WERI-Rb-1 (cell line): ENCODE measurements around the gene PROZ.

Source experiments
- DNase-seq: peaks from one replicate; pipeline ENCODE4 v3.0.0-alpha.2; 2020
- H3K27ac ChIP-seq: fragments of 250-450 bp; sonication (Bioruptor Pico); 2 replicates; pipeline ENCODE4 v1.5.1; 2020; ENCODE audit warnings: mild to moderate bottlenecking, moderate library complexity
- H3K27me3 ChIP-seq: fragments of 250-450 bp; sonication (Bioruptor Pico); 2 replicates; pipeline ENCODE4 v1.5.1; 2021; ENCODE audit warnings: mild to moderate bottlenecking, low read depth, moderate library complexity; ENCODE audit not compliant: insufficient read depth, severe bottlenecking
- H3K36me3 ChIP-seq: fragments of 250-450 bp; sonication (Bioruptor Pico); 2 replicates; pipeline ENCODE4 v1.5.1; 2020; ENCODE audit warnings: mild to moderate bottlenecking, moderate library complexity
- H3K4me3 ChIP-seq: 2 replicates; pipeline ENCODE4 v1.5.1; 2011; ENCODE audit warnings: low read depth, mild to moderate bottlenecking, control low read depth, low read length
- H3K9me3 ChIP-seq: fragments of 250-450 bp; sonication (Bioruptor Pico); 2 replicates; pipeline ENCODE4 v1.5.1; 2021; ENCODE audit warnings: mild to moderate bottlenecking, moderate library complexity; ENCODE audit not compliant: severe bottlenecking
- TF ChIP-seq, protein P1 (sequence below): IDR thresholded peaks from 2 replicates; pipeline ENCODE4 v1.5.1; 2011; ENCODE audit warnings: low read depth, mild to moderate bottlenecking, control low read depth, inconsistent platforms, low read length

The PROZ gene

DNA sequence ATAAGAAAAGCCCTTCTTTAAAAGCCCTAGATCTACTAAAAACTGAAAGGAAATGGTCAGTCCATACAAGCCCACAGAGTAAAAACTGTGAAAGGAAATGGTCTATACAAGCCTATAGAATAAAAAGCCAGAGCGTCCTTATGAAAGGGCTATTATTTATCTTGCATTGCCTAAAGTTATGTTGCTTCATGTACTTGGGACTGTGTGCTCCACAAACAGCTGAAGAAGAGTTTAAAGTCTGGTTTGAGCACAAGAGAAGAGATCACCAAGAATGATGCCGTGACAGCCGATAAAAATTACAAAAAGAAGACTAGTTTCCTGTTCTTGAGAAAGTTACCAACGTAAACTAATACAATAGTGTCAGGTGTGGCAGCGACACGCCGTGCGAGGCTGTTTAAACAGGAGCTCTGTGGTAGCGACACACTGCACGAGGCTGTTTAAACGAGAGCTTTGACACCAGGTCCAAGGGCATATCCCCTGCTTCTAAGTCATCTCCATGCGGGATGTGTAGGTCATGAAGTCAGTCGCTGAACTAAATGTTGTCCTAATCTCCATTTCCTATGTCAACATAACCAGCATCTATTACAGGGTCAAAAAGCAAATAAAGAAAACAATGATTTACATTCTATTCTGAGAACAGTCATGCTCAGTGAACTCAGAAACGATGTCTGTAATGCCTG lies 25.1 kb downstream of the PROZ start:
- no peak for DNase-seq
- TF ChIP-seq, protein P1, sequence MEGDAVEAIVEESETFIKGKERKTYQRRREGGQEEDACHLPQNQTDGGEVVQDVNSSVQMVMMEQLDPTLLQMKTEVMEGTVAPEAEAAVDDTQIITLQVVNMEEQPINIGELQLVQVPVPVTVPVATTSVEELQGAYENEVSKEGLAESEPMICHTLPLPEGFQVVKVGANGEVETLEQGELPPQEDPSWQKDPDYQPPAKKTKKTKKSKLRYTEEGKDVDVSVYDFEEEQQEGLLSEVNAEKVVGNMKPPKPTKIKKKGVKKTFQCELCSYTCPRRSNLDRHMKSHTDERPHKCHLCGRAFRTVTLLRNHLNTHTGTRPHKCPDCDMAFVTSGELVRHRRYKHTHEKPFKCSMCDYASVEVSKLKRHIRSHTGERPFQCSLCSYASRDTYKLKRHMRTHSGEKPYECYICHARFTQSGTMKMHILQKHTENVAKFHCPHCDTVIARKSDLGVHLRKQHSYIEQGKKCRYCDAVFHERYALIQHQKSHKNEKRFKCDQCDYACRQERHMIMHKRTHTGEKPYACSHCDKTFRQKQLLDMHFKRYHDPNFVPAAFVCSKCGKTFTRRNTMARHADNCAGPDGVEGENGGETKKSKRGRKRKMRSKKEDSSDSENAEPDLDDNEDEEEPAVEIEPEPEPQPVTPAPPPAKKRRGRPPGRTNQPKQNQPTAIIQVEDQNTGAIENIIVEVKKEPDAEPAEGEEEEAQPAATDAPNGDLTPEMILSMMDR, result no peak
- Histone ChIP-seq H3K36me3 (peaks cover 90% of the 10 kb centered on the region), H3K9me3 (no peaks in the 10 kb centered on the region), H3K4me3 (no peak overlapping the region), H3K27ac (no peak overlapping the region), H3K27me3 (no peaks in the 10 kb centered on the region)

DNA sequence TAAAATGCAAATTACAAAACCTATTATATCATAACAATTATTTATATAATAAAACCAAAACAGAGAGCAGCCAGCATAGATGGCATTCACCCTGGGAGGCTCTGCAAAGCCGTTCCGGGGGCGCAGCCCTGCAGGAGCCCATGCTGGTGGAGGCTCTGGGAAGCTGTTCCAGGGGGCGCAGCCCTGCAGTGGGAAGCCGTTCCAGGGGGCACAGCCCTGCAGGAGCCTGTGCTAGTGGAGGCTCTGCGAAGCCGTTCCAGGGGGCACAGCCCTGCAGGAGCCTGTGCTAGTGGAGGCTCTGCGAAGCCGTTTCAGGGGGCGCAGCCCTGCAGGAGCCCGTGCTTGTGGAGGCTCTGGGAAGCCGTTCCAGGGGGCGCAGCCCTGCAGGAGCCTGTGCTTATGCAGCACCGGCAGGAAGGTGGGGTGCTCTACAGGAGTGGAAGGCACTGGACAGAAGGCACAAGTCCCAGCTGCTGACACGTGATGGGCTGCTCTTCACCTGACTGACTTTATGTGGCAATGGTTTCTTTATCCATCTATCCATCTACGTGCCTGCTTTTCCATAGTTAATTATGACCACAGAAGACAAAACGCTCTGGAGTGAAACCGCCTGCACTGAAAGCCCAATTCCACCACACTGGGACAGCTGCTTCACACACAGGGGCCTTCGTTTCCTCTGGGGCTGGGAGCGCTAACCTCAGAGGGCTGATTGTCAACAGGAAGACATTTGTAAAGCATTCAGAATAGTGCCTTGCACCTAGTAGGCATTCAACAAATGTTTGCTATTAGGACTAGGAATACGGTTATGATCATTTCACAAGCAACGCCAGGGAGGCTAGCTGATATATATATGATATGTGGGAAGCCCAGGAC lies 26.4 kb downstream of the PROZ start:
- no peak overlapping the region for H3K4me3 ChIP-seq
- H3K36me3 ChIP-seq, result peaks cover 92% of the 10 kb centered on the region
- no peak overlapping the region for H3K27ac ChIP-seq
- no peak for DNase-seq
- no peaks in the 10 kb centered on the region for H3K9me3 ChIP-seq
- H3K27me3 ChIP-seq, result no peaks in the 10 kb centered on the region
- TF ChIP-seq, protein P1, result no peak

DNA sequence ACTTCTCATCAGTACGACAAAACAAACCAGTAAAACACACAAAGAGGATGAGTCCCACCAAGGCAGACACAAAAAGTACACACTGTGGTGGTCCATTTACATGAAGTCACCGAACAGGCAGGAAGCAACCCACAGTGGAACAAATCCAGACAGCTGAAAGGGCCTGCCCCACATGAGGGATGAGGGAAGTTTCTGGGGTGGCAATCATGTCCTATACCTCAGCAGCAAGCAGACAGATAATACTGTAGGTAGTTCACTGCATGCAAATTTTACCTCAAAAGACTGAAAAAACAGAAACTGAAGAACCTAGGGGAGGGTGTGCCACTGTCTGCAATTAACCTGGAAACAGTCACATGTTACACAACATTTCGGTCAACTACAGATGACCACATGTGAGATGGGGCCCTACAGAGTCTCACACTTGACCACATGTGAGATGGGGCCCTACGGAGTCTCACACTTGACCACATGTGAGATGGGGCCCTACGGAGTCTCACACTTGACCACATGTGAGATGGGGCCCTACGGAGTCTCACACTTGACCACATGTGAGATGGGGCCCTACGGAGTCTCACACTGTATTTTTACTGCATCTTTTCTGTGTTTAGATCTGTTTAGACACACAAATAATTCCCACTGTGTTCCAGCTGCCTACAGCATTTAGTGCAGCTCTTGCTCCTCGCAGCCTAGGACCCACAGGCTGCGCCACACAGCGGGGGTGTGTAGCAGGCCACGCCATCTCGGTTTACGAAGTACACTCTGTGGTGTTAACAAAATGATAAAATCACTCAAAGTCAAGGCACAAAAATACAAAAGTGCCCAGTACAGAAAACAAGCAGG lies 27.8 kb downstream of the PROZ start:
- Histone ChIP-seq H3K27me3 (no peaks in the 10 kb centered on the region), H3K36me3 (peaks cover 90% of the 10 kb centered on the region), H3K4me3 (no peak overlapping the region), H3K27ac (no peak overlapping the region), H3K9me3 (no peaks in the 10 kb centered on the region)
- DNase-seq, result no peak
- TF ChIP-seq, protein P1, result no peak

DNA sequence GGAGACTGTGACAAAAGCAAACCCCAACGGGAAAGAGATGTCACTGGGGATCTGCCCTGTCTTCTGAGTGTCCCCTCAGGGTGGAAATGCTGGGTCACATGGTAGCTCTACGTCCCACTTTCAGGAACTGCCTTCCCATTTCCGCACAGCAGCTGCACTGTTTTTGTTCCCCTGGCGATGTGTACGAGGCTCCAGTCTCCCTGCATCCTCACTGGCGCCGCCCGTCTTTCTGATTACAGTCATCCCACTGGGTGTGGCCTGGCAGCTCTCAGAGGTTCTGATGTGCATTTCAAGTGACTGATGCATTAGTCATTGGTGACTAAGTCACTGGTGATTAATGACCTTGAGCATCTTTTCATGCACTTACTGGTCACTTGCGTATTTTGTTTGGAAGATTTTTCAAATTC lies 28.8 kb downstream of the PROZ start:
- no peak overlapping the region for H3K27ac ChIP-seq
- DNase-seq, result no peak
- H3K36me3 ChIP-seq, result peaks cover 91% of the 10 kb centered on the region
- no peak overlapping the region for H3K4me3 ChIP-seq
- no peaks in the 10 kb centered on the region for H3K9me3 ChIP-seq
- no peaks in the 10 kb centered on the region for H3K27me3 ChIP-seq
- TF ChIP-seq, protein P1, result no peak

DNA sequence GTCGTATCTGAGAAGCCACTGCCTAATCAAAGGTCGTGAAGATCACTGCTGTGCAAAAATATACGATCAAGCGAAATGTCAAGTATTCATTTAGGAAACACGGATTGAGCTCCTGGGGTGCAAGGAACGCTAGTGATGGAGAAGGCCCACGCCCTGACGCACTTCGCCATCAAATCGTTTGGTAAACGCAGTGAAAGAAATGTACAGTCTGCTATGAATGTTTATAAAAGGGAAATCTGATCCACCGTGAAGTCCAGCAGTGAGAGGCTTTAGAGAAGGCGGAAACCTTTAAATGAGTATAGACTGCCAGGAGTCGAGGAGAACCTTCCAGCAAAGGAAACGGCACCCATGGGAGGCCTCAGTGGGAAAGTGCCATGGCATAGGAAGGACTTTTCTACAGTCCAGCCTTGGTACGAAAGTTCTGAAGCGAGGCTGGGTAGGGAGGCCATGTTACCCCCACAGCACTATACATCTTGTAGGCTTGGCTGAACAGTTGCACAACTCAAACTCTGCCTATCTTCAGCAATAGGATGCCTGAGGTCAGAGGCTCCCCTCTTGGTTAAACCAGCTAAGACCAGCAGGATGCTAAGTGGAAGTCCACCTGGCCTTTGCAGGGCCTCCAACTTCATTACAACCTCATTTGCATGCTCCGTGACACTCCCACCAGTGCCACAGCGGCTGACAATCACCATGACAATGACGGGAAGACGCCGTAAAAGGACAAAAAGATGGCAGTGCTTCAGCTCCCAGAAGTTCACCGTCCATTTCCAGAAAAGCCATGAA lies 29.6 kb downstream of the PROZ start:
- Histone ChIP-seq H3K27me3 (no peaks in the 10 kb centered on the region), H3K4me3 (no peak overlapping the region), H3K9me3 (no peaks in the 10 kb centered on the region), H3K27ac (no peak overlapping the region), H3K36me3 (peaks cover 91% of the 10 kb centered on the region)
- no peak for DNase-seq
- TF ChIP-seq, protein P1, result no peak
